Thyroid gland (tissue), 4 donors: ENCODE data around the gene IPO5.

Experiments used
- CTCF ChIP-seq, 6 experiments: fragments of 200-600 bp in 3 of 6; fragments of 450-650 bp in 3 of 6; sonication (generic) in 3 of 6; IDR thresholded peaks; one replicate each; pipeline ENCODE4 v1.5.1; 2016 to 2019; ENCODE audit warnings: antibody characterized with exemption in 6 of 6, mild to moderate bottlenecking in 2 of 6, inconsistent platforms in 1 of 6, moderate library complexity in 1 of 6
- POLR2A ChIP-seq, 2 donors: fragments of 450-650 bp; IDR thresholded peaks; one replicate each; pipeline ENCODE4 v1.6.1; 2017; ENCODE audit warnings: antibody characterized with exemption in 2 of 2, mild to moderate bottlenecking in 2 of 2, moderate library complexity in 1 of 2

DNA sequence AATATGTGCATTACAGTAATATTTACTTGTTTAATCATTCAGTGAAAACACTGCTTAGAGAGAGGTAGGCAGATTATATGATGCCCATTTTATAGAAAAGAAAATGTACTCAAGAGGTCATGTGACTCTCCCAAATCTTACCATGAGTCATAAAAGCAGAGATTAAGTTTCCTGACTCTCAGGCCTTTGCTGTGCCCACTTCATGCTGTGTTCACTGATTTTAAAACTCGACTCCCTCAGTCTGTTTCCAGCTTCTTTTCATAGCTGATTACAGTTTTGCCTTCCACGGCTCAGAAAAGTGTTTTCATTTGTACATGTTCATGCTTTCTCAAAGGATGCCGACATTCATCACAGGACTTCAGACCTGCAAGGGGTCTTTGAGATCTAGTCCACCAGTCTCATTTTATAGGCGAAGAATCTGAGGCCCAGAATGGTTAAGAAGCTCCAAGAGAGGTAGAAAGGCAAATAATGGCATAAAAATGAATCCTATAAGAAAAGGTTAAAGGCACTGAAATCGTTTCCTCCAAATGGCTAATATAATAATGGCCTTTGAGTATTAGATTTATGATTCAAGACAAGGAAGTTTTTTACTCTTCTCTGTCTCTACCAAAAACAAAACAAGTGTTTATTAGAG is 9.0 kb upstream of the IPO5 start:
- TF ChIP-seq CTCF (IDR thresholded peaks at IDR 0.05) (no peak), POLR2A (IDR thresholded peaks at IDR 0.05) (no peak)
